ENCODE measurements around the gene SLC1A2. TPM values are rescaled to one million over a fixed set of nuclear protein-coding genes. Genes with fewer than 3 reads are reported as not detected.

The SLC1A2 gene
- total RNA-seq, 1 experiment from 2014 or later: 0.11 TPM

- CTCF ChIA-PET: no interaction called here
Observed at GRCh38 chr11:35317253-35317652, 102.1 kb downstream of the SLC1A2 start.

GRCh38 chr11:35316161-35316560, 103.2 kb downstream of the SLC1A2 start:
- ChIA-PET CTCF (no interaction called here), POLR2A (ENCODE audit: low non-redundant PET) (no interaction called here)
- Histone ChIP-seq H3K36me3 (ENCODE audit: insufficient read depth, low read length, poor library complexity, severe bottlenecking) (no peaks in the 10 kb centered on the region), H3K27ac (ENCODE audit: low read depth, low read length, poor library complexity, severe bottlenecking) (no peak overlapping the region), H3K27me3 (replicated peaks; ENCODE audit: insufficient read depth, low read depth, low read length, poor library complexity) (no peaks in the 10 kb centered on the region), H3K4me1 (ENCODE audit: insufficient read depth, low read length, poor library complexity, severe bottlenecking) (no peaks in the 10 kb centered on the region), H3K9me3 (ENCODE audit: low read depth, low read length, poor library complexity, severe bottlenecking) (no peaks in the 10 kb centered on the region), H3K4me3 (ENCODE audit: low read depth, low read length, poor library complexity, severe bottlenecking) (no peak overlapping the region)
- no TSS peak for BruUV-seq (replicated peaks)
- intact Hi-C loops (cut with micrococcal nuclease; ENCODE audit: unreplicated experiment): no loop called here
- DNase-seq (ENCODE audit: low spot score): no peak
- TF ChIP-seq CTCF (conservative IDR thresholded peaks at IDR 0.05; ENCODE audit: low read depth, low read length) (no peak), EZH2 (IDR thresholded peaks at IDR 0.05; ENCODE audit: borderline replicate concordance, low read depth, low read length, poor library complexity, severe bottlenecking) (no peak)

More at GRCh38 chr11:35317253-35317652, 102.1 kb downstream of the SLC1A2 start:
- no peaks in the 10 kb centered on the region for H3K9me3 ChIP-seq (ENCODE audit: low read depth, low read length, poor library complexity, severe bottlenecking)
- TF ChIP-seq CTCF (conservative IDR thresholded peaks at IDR 0.05; ENCODE audit: low read depth, low read length) (no peak), EZH2 (IDR thresholded peaks at IDR 0.05; ENCODE audit: borderline replicate concordance, low read depth, low read length, poor library complexity, severe bottlenecking) (no peak)
- H3K4me1 ChIP-seq (ENCODE audit: insufficient read depth, low read length, poor library complexity, severe bottlenecking): no peaks in the 10 kb centered on the region
- H3K27me3 ChIP-seq (replicated peaks; ENCODE audit: insufficient read depth, low read depth, low read length, poor library complexity): no peaks in the 10 kb centered on the region
- POLR2A ChIA-PET (ENCODE audit: low non-redundant PET): no interaction called here
- no peak for DNase-seq (ENCODE audit: low spot score)
- no TSS peak for BruUV-seq (replicated peaks)
- H3K4me3 ChIP-seq (ENCODE audit: low read depth, low read length, poor library complexity, severe bottlenecking): no peak overlapping the region
- H3K36me3 ChIP-seq (ENCODE audit: insufficient read depth, low read length, poor library complexity, severe bottlenecking): no peaks in the 10 kb centered on the region
- H3K27ac ChIP-seq (ENCODE audit: low read depth, low read length, poor library complexity, severe bottlenecking): no peak overlapping the region
- intact Hi-C loops (cut with micrococcal nuclease; ENCODE audit: unreplicated experiment): no loop called here

- no peak overlapping the region for H3K4me3 ChIP-seq (ENCODE audit: low read depth, low read length, poor library complexity, severe bottlenecking)
- no peaks in the 10 kb centered on the region for H3K36me3 ChIP-seq (ENCODE audit: insufficient read depth, low read length, poor library complexity, severe bottlenecking)
- ChIA-PET CTCF (interaction anchor here (0.6 kb wide), 1 partner anchor 246 kb away, joined by 3 read pairs; no protein-coding TSS in a partner anchor), POLR2A (ENCODE audit: low non-redundant PET) (no interaction called here)
- H3K27ac ChIP-seq (ENCODE audit: low read depth, low read length, poor library complexity, severe bottlenecking): no peak overlapping the region
- H3K9me3 ChIP-seq (ENCODE audit: low read depth, low read length, poor library complexity, severe bottlenecking): no peaks in the 10 kb centered on the region
- intact Hi-C loops (cut with micrococcal nuclease; ENCODE audit: unreplicated experiment): no loop called here
- H3K4me1 ChIP-seq (ENCODE audit: insufficient read depth, low read length, poor library complexity, severe bottlenecking): no peaks in the 10 kb centered on the region
- TF ChIP-seq CTCF (conservative IDR thresholded peaks at IDR 0.05; ENCODE audit: low read depth, low read length) (no peak), EZH2 (IDR thresholded peaks at IDR 0.05; ENCODE audit: borderline replicate concordance, low read depth, low read length, poor library complexity, severe bottlenecking) (no peak)
- DNase-seq (ENCODE audit: low spot score): no peak
- no TSS peak for BruUV-seq (replicated peaks)
- no peaks in the 10 kb centered on the region for H3K27me3 ChIP-seq (replicated peaks; ENCODE audit: insufficient read depth, low read depth, low read length, poor library complexity)
Observed at GRCh38 chr11:35313760-35314153, 105.6 kb downstream of the SLC1A2 start.
